ENCODE data around the gene LRP2BP.
A peak's percentile ranks its signal among the peaks of the same experiment; 100 is the strongest.

Gene LRP2BP

GRCh38 chr4:185426960-185427688 is 31.4 kb upstream of the LRP2BP start:
- in situ Hi-C loops (cut with MboI; ENCODE audit: low sequenced_read_pairs, unreplicated experiment) = no loop called here
- DNase-seq (ENCODE audit: low spot score) = no peak
- no peak for TF ChIP-seq CTCF (IDR thresholded peaks at IDR 0.05; ENCODE audit: borderline replicate concordance, control extremely low read depth, extremely low read depth, insufficient read depth, missing control alignments)

- peak; percentile 93 for DNase-seq (ENCODE audit: low spot score)
- in situ Hi-C loops (cut with MboI; ENCODE audit: low sequenced_read_pairs, unreplicated experiment) = no loop called here
- TF ChIP-seq CTCF (IDR thresholded peaks at IDR 0.05; ENCODE audit: borderline replicate concordance, control extremely low read depth, extremely low read depth, insufficient read depth, missing control alignments) = no peak
Measured at GRCh38 chr4:185425647-185426352, 30.1 kb upstream of the LRP2BP start, which contains the start of gene UFSP2. UFSP2 (minus strand) TSS chr4:185425964; CDS start chr4:185425868, 96 bp downstream.

DNA sequence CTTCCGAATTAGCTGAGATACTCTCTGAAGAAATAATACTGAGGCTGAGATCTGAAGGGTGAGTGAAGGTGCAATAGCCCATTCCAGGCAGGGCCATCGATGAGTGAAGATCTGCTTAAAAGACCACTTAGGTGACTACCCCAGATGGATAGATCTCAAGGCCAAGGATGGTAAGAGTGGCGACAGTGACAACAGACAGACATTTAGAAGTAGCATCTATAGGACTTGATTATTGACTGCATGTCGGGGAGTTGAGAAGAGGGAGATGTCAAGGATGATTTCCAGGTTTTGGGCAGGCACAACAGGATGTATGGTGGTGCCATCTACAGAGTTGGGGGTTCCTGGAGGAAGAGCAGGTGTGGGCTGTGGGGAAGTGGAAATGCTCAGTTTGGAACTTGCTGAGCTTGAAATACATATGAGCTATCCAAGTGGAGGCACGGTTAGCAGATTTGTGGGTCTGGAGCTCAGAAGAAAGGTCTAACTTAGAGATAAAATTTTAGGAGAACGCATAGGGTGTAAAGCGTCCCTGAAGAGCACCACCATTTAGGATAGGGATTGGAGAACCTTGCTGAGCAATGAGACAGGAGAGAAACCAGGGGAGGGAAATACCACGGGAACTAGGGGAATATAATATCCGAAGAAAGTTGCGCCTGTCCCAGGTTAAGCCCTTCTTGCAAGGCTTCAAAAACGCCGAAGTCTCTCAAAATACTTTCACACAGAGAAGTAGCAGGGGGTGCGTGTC is 29.4 kb upstream of the LRP2BP start:
- no peak for TF ChIP-seq CTCF (IDR thresholded peaks at IDR 0.05; ENCODE audit: borderline replicate concordance, control extremely low read depth, extremely low read depth, insufficient read depth, missing control alignments)
- DNase-seq (ENCODE audit: low spot score) = no peak
- in situ Hi-C loops (cut with MboI; ENCODE audit: low sequenced_read_pairs, unreplicated experiment) = no loop called here

DNA sequence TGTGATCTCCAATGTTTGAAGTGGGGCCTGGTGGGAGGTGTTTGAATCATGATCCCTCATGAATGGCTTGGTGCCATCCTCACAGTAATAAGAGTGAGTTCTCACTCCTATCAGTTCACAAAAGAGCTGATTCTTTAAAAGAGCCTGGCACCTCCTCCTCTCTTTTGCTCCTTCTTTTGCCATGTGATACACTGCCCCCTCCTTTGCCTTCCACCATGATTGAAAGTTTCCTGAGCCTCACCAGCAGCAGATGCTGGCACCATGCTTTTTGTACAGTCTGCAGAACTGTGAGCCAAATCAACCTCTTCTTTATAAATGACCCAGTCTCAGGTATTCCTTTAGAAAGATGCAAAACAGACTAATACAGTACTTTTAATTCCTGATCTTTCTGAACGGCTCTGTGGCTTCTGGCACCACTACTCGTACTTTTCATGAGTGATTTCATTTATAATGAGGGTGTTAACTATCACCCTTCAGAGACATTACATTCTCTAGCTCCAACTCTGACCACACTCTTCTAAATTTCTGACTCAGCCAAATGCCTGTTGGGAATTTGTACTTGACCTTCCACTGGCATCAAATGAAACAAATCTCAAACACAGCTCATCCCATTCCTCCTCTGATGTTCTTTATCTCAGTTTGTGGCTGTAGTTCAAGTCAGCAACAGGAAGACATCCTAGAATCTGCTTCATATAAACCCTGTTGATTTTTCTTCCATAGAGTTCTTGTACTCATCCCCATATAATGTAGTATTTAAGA is 25.8 kb upstream of the LRP2BP start:
- in situ Hi-C loops (cut with MboI; ENCODE audit: low sequenced_read_pairs, unreplicated experiment) = no loop called here
- no peak for TF ChIP-seq CTCF (IDR thresholded peaks at IDR 0.05; ENCODE audit: borderline replicate concordance, control extremely low read depth, extremely low read depth, insufficient read depth, missing control alignments)
- DNase-seq (ENCODE audit: low spot score) = no peak

DNA sequence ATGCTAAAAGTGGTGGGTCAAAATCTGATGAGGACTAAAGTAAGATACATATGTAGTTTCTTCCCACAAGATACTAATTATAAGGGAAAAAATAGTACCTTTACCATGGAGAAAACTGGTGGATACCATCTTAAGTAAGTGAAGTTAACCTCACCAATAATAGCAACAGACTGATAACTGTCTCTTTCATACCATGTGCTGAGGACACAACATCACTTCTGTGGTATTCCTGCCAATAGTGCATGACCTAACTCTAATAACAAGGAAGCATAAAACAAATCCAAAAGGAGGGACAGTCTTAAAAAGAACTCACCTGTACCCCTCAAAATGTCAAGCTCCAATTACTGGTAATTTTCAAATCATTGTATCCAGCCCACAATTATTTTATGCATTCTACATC is 21.2 kb upstream of the LRP2BP start:
- no peak for TF ChIP-seq CTCF (IDR thresholded peaks at IDR 0.05; ENCODE audit: borderline replicate concordance, control extremely low read depth, extremely low read depth, insufficient read depth, missing control alignments)
- in situ Hi-C loops (cut with MboI; ENCODE audit: low sequenced_read_pairs, unreplicated experiment) = no loop called here
- no peak for DNase-seq (ENCODE audit: low spot score)

- TF ChIP-seq CTCF (IDR thresholded peaks at IDR 0.05; ENCODE audit: borderline replicate concordance, control extremely low read depth, extremely low read depth, insufficient read depth, missing control alignments) = no peak
- in situ Hi-C loops (cut with MboI; ENCODE audit: low sequenced_read_pairs, unreplicated experiment) = no loop called here
- no peak for DNase-seq (ENCODE audit: low spot score)
Measured at GRCh38 chr4:185412412-185412811, 16.7 kb upstream of the LRP2BP start.

All from GM13976 (cell line).